H1 (cell line): Measurements from ENCODE around the gene SLC6A20. TPM values are rescaled to one million over a fixed set of nuclear protein-coding genes. Genes with fewer than 3 reads are reported as not detected.

ENCODE experiments used
- CTCF ChIA-PET: fragments of 300-600 bp; sonication (Branson Sonifier 250); formaldehyde crosslinking; loops from one replicate; lab custom pipeline; 2021; ENCODE audit not compliant: partially characterized antibody; lab: Charles Lee
- POLR2A ChIA-PET: fragments of 300-600 bp; sonication (Branson Sonifier 250); formaldehyde crosslinking; loops from one replicate; lab custom pipeline; 2021; ENCODE audit warnings: inconsistent platforms; ENCODE audit not compliant: partially characterized antibody; lab: Charles Lee
- DNase-seq, 2 experiments: peaks; one replicate each; pipeline versions ENCODE4 v3.0.0 to v3.0.0-alpha.2; 2010 to 2022; ENCODE audit warnings: low spot score in 2 of 2, low read depth in 1 of 2, mixed read lengths in 1 of 2
- FAIRE-seq: peaks from 2 replicates; lab custom pipeline; 2011; peaks lifted over from hg19 to GRCh38; lab: Jason Lieb, UNC
- H2AFZ ChIP-seq: 2 replicates; pipeline ENCODE4 v1.8.1; 2012; ENCODE audit warnings: low read length, inconsistent platforms
- H2AK5ac ChIP-seq: 2 replicates; pipeline ENCODE4 v1.6.1; 2013; ENCODE audit warnings: low read depth, low read length
- H2BK120ac ChIP-seq: replicated peaks from 2 replicates; pipeline ENCODE3; 2013; ENCODE audit warnings: low read depth, low read length, inconsistent platforms
- H2BK12ac ChIP-seq: 2 replicates; pipeline ENCODE4 v1.6.1; 2013; ENCODE audit warnings: low read depth, low read length
- H2BK15ac ChIP-seq: 2 replicates; pipeline ENCODE4 v1.6.1; 2013; ENCODE audit warnings: low read length
- H2BK20ac ChIP-seq: 2 replicates; pipeline ENCODE4 v1.6.1; 2013; ENCODE audit warnings: low read length
- H2BK5ac ChIP-seq: 2 replicates; pipeline ENCODE4 v1.6.1; 2013; ENCODE audit warnings: low read depth, low read length
- H3K14ac ChIP-seq: 2 replicates; pipeline ENCODE4 v1.6.1; 2013; ENCODE audit warnings: inconsistent platforms; ENCODE audit not compliant: insufficient read length
- H3K18ac ChIP-seq: 2 replicates; pipeline ENCODE4 v1.6.1; 2013; ENCODE audit warnings: low read length; ENCODE audit errors: extremely low read depth
- H3K23ac ChIP-seq: 2 replicates; pipeline ENCODE4 v1.6.1; 2013; ENCODE audit warnings: inconsistent platforms; ENCODE audit not compliant: insufficient read length
- H3K23me2 ChIP-seq: 2 replicates; pipeline ENCODE4 v1.6.1; 2013; ENCODE audit warnings: low read depth, low read length
- H3K27ac ChIP-seq: 2 replicates; pipeline ENCODE4 v1.6.1; 2011; ENCODE audit warnings: low read depth, low read length, inconsistent platforms
- H3K27me3 ChIP-seq, 4 experiments: replicated peaks in 1 of 4; 1 replicate in 1 of 4; 2 replicates in 3 of 4; pipeline versions ENCODE4 v1.6.1 to v1.8.1; 2011 to 2013; ENCODE audit warnings: low read length in 3 of 4, mild to moderate bottlenecking in 3 of 4, inconsistent platforms in 2 of 4, mixed read lengths in 2 of 4, moderate library complexity in 1 of 4; ENCODE audit not compliant: control insufficient read depth in 3 of 4, insufficient read depth in 3 of 4; ENCODE audit errors: extremely low read depth in 1 of 4
- H3K36me3 ChIP-seq, 4 experiments: 2 replicates each; pipeline versions ENCODE4 v1.6.1 to v1.8.1; 2011 to 2013; ENCODE audit warnings: mild to moderate bottlenecking in 4 of 4, low read length in 3 of 4, moderate library complexity in 2 of 4, control low read depth in 1 of 4, inconsistent platforms in 1 of 4; ENCODE audit not compliant: insufficient read depth in 4 of 4, control insufficient read depth in 2 of 4
- H3K4ac ChIP-seq: replicated peaks from 2 replicates; pipeline ENCODE3; 2013; ENCODE audit warnings: low read length, low read depth, mixed read lengths, inconsistent platforms; ENCODE audit not compliant: insufficient read length
- H3K4me1 ChIP-seq, 4 experiments: replicated peaks in 1 of 4; 1 replicate in 1 of 4; 2 replicates in 3 of 4; pipeline versions ENCODE4 v1.6.1 to v1.8.1; 2011 to 2013; ENCODE audit warnings: low read length in 3 of 4, inconsistent platforms in 2 of 4, mixed read lengths in 1 of 4; ENCODE audit not compliant: insufficient read depth in 4 of 4, control insufficient read depth in 3 of 4
- H3K4me2 ChIP-seq, 2 experiments: 2 replicates each; pipeline versions ENCODE4 v1.6.1 to v1.8.1; 2011 to 2013; ENCODE audit warnings: low read depth in 2 of 2, low read length in 2 of 2, control low read depth in 1 of 2, inconsistent platforms in 1 of 2, mild to moderate bottlenecking in 1 of 2; ENCODE audit not compliant: insufficient read depth in 1 of 2
- H3K4me3 ChIP-seq, 4 experiments: fragments of 200-600, 300-600 bp in 1 of 4; sonication (generic), shearing (Covaris generic), sonication (Bioruptor Twin) in 1 of 4; 2 replicates each; pipeline versions ENCODE4 v1.5.1 to v1.8.1; 2011 to 2016; ENCODE audit warnings: low read length in 4 of 4, low read depth in 3 of 4, control low read depth in 2 of 4, inconsistent platforms in 2 of 4, mild to moderate bottlenecking in 2 of 4, mixed read lengths in 1 of 4, moderate library complexity in 1 of 4; ENCODE audit not compliant: insufficient read depth in 2 of 4; ENCODE audit errors: extremely low read depth in 1 of 4
- H3K56ac ChIP-seq: replicated peaks from 2 replicates; pipeline ENCODE3; 2013; ENCODE audit warnings: low read depth, mild to moderate bottlenecking, mixed read lengths, low read length, inconsistent platforms; ENCODE audit not compliant: insufficient read length
- H3K79me1 ChIP-seq: 2 replicates; pipeline ENCODE4 v1.6.1; 2013; ENCODE audit warnings: low read depth, low read length, control low read depth
- H3K79me2 ChIP-seq, 2 experiments: 2 replicates each; pipeline versions ENCODE4 v1.6.1 to v1.8.1; 2012 to 2013; ENCODE audit warnings: low read length in 2 of 2, mild to moderate bottlenecking in 2 of 2, inconsistent platforms in 1 of 2; ENCODE audit not compliant: insufficient read depth in 2 of 2, control insufficient read depth in 1 of 2
- H3K9ac ChIP-seq, 4 experiments: replicated peaks in 1 of 4; 1 replicate in 1 of 4; 2 replicates in 3 of 4; pipeline versions ENCODE4 v1.6.1 to v1.8.1; 2011 to 2013; ENCODE audit warnings: low read depth in 3 of 4, low read length in 3 of 4, control low read depth in 2 of 4, mild to moderate bottlenecking in 2 of 4, moderate library complexity in 2 of 4, inconsistent platforms in 1 of 4; ENCODE audit errors: extremely low read depth in 1 of 4
- H3K9me3 ChIP-seq, 2 experiments: 2 replicates each; pipeline versions ENCODE4 v1.6.1 to v1.8.1; 2012 to 2013; ENCODE audit warnings: mild to moderate bottlenecking in 2 of 2, moderate library complexity in 2 of 2, control low read depth in 1 of 2, inconsistent platforms in 1 of 2, low read depth in 1 of 2, low read length in 1 of 2, mixed read lengths in 1 of 2; ENCODE audit not compliant: insufficient read depth in 2 of 2
- H4K20me1 ChIP-seq, 2 experiments: replicated peaks in 1 of 2; 2 replicates each; pipeline versions ENCODE3 to v1.8.1; 2011 to 2013; ENCODE audit warnings: inconsistent platforms in 2 of 2, low read length in 2 of 2, mild to moderate bottlenecking in 1 of 2; ENCODE audit not compliant: insufficient read depth in 2 of 2, control insufficient read depth in 1 of 2
- H4K5ac ChIP-seq: 2 replicates; pipeline ENCODE4 v1.6.1; 2013; ENCODE audit warnings: low read length, low read depth, mixed read lengths, inconsistent platforms; ENCODE audit not compliant: insufficient read length
- H4K8ac ChIP-seq: 2 replicates; pipeline ENCODE4 v1.8.0; 2013; ENCODE audit warnings: mild to moderate bottlenecking, moderate library complexity, low read length, inconsistent platforms; ENCODE audit not compliant: insufficient read depth; ENCODE audit errors: extremely low read depth
- H4K91ac ChIP-seq: replicated peaks from 2 replicates; pipeline ENCODE3; 2013; ENCODE audit warnings: low read length, mixed read lengths, inconsistent platforms; ENCODE audit not compliant: insufficient read length
- ATF2 ChIP-seq: IDR thresholded peaks from 2 replicates; pipeline ENCODE4 v1.6.1; 2012; ENCODE audit warnings: low read length, inconsistent platforms
- SIN3A ChIP-seq, 2 experiments: IDR thresholded peaks in 1 of 2; conservative IDR thresholded peaks in 1 of 2; 2 replicates each; pipeline ENCODE4 v1.6.1; 2011 to 2012; ENCODE audit warnings: low read length in 2 of 2, improper control_type of control experiment in 1 of 2, low read depth in 1 of 2, mild to moderate bottlenecking in 1 of 2
- WGBS, 2 experiments: shearing (Covaris generic) in 1 of 2; methylation state at CpG; one replicate each; pipeline versions ENCODE4 v1.1.6 to v1.1.7; 2013 to 2015; ENCODE audit warnings: low lambda C conversion rate in 2 of 2, mixed read lengths in 2 of 2, inconsistent platforms in 1 of 2, low coverage in 1 of 2, missing lambda C conversion rate in 1 of 2; ENCODE audit not compliant: insufficient replicate concordance in 2 of 2, insufficient coverage in 1 of 2, insufficient read length in 1 of 2; ENCODE audit errors: extremely low coverage in 1 of 2, missing lambda C conversion rate in 1 of 2; 5-methylcytosine and 5-hydroxymethylcytosine counted together
- polyA plus RNA-seq, 7 experiments: library from polyadenylated mRNA; depleted of rRNA in 3 of 7; stranded (reverse) in 5 of 7; unstranded in 2 of 7; fragments of >200 nt in 5 of 7; fragments of 200-250 nt in 2 of 7; gene quantifications; 1 replicate in 5 of 7; 2 replicates in 1 of 7; 4 replicates in 1 of 7; pipeline versions ENCODE4 v1.2.1 to v1.2.3, GENCODE V29; 2011 to 2013; ENCODE audit warnings: missing spikeins in 2 of 7, mixed read lengths in 2 of 7
- total RNA-seq: library from RNA; stranded (reverse); fragmentation: NEBNext Ultra II Directional; extraction: Animal tissue kit (Norgen Biotek cat#: 25700); gene quantifications from 2 replicates; pipeline ENCODE4 v1.2.1, GENCODE V29; 2021

SLC6A20 gene
- total and polyA plus RNA-seq, 2 of the 8 experiments (the other 6 are each of a cell fraction or from before 2014, with no cell fraction given): 0.05 TPM; not detected in 1

GRCh38 chr3:45778761-45779201, 17.6 kb downstream of the SLC6A20 start:
- POLR2A ChIA-PET: no interaction called here
- FAIRE-seq: no peak
- Histone ChIP-seq H2BK12ac (no peak overlapping the region), H3K4me1 (peaks cover 0 to 2% (median 0%) of the 10 kb centered on the region in 4 experiments; a peak in 1 of 7 replicates), H2BK5ac (no peak overlapping the region), H3K27ac (no peak overlapping the region), H3K14ac (no peak overlapping the region), H3K18ac (no peak overlapping the region), H3K36me3 (no peaks in the 10 kb centered on the region), H3K23ac (no peak overlapping the region), H3K79me1 (no peaks in the 10 kb centered on the region), H4K8ac (no peak overlapping the region), H3K9ac (no peak overlapping the region), H3K23me2 (peaks cover 5% of the 10 kb centered on the region; the same call in 1 of the 2 replicates), H2BK20ac (no peak overlapping the region), H3K4me2 (no peak overlapping the region), H4K20me1 (no peaks in the 10 kb centered on the region), H4K5ac (no peak overlapping the region), H2BK15ac (0 out of 2 replicates have a peak overlapping the region, but pooled peaks have one; percentile 31), H3K9me3 (no peaks in the 10 kb centered on the region), H3K79me2 (no peaks in the 10 kb centered on the region), H2AFZ (no peak overlapping the region; the same call in 1 of the 2 replicates), H2AK5ac (no peak overlapping the region), H3K56ac (no peak overlapping the region), H2BK120ac (no peak overlapping the region), H3K4ac (no peak overlapping the region), H3K27me3 (no peaks in the 10 kb centered on the region), H4K91ac (peak overlapping the region; percentile 33), H3K4me3 (no peak overlapping the region)
- no peak for DNase-seq
- TF ChIP-seq ATF2: no peak
- TF ChIP-seq SIN3A (conservative IDR thresholded peaks at IDR 0.05 in 1 of 2, IDR thresholded peaks at IDR 0.05 in 1 of 2; ENCODE audit: low read depth in 1 of 2, low read length in 2 of 2): no peak
- CTCF ChIA-PET: interaction anchor here (0.7 to 7.1 kb wide), 5 partner anchors 17 to 299 kb away, joined by 3 to 64 read pairs (median 5); no protein-coding TSS in a partner anchor
- 91% methylated on average over 3 of the region's 3 CpGs; no CpG with 5 or more reads in 1 of the 2 experiments for whole genome bisulfite sequencing, 2 experiments
